ENCODE data around the gene CLMN. TPM values are rescaled to one million over a fixed set of nuclear protein-coding genes. Genes with fewer than 3 reads are reported as not detected.

The CLMN gene
- total RNA-seq, 1 donor from 2014 or later: 6.3 TPM

GRCh38 chr14:95250140-95250769 lies 69.5 kb downstream of the CLMN start:
- peaks cover 9% of the 10 kb centered on the region for H3F3A ChIP-seq (ENCODE audit: low read depth)
- Mint-ChIP-seq H3K4me1 (peaks cover 56% of the 10 kb centered on the region), H3K36me3 (no peaks in the 10 kb centered on the region), H3K9me3 (peaks cover under 1% of the 10 kb centered on the region), H3K27me3 (ENCODE audit: insufficient read depth, low read depth) (peaks cover 2% of the 10 kb centered on the region), H3K4me3 (no peak overlapping the region), H3K27ac (no peak overlapping the region)
- H4K20me1 ChIP-seq (ENCODE audit: low read depth): peaks cover 8% of the 10 kb centered on the region
- no peak overlapping the region for H3K4me3 ChIP-seq
- H3K4me2 ChIP-seq: no peak overlapping the region
- H3K4me1 ChIP-seq: peaks cover 31% of the 10 kb centered on the region
- H3K9me3 ChIP-seq (ENCODE audit: low read depth): no peaks in the 10 kb centered on the region
- H3K27ac ChIP-seq: no peak overlapping the region
- TF ChIP-seq CTCF (IDR thresholded peaks at IDR 0.05): no peak
- no peak for TF ChIP-seq EZH2phosphoT487 (IDR thresholded peaks at IDR 0.05)
- TF ChIP-seq EZH2 (IDR thresholded peaks at IDR 0.05): no peak
- H3K27me3 ChIP-seq: no peaks in the 10 kb centered on the region
- no peak for DNase-seq (ENCODE audit: low spot score)
- no peak overlapping the region for H2AFZ ChIP-seq (replicated peaks)
- no peaks in the 10 kb centered on the region for H3K79me2 ChIP-seq (ENCODE audit: low read depth)
- no peak overlapping the region for H3K9ac ChIP-seq
- H3K36me3 ChIP-seq: no peaks in the 10 kb centered on the region

- DNase-seq (ENCODE audit: low spot score): no peak
- Mint-ChIP-seq H3K36me3 (no peaks in the 10 kb centered on the region), H3K27ac (no peak overlapping the region), H3K9me3 (peaks cover 2% of the 10 kb centered on the region), H3K27me3 (ENCODE audit: insufficient read depth, low read depth) (peaks cover 2% of the 10 kb centered on the region), H3K4me1 (peaks cover 46% of the 10 kb centered on the region), H3K4me3 (no peak overlapping the region)
- H3K36me3 ChIP-seq: no peaks in the 10 kb centered on the region
- H3F3A ChIP-seq (ENCODE audit: low read depth): no peaks in the 10 kb centered on the region
- no peak overlapping the region for H3K4me2 ChIP-seq
- no peaks in the 10 kb centered on the region for H4K20me1 ChIP-seq (ENCODE audit: low read depth)
- no peak overlapping the region for H3K4me3 ChIP-seq
- no peaks in the 10 kb centered on the region for H3K27me3 ChIP-seq
- H3K9ac ChIP-seq: no peak overlapping the region
- no peak overlapping the region for H3K27ac ChIP-seq
- H2AFZ ChIP-seq (replicated peaks): no peak overlapping the region
- peaks cover 23% of the 10 kb centered on the region for H3K4me1 ChIP-seq
- no peaks in the 10 kb centered on the region for H3K79me2 ChIP-seq (ENCODE audit: low read depth)
- no peaks in the 10 kb centered on the region for H3K9me3 ChIP-seq (ENCODE audit: low read depth)
- TF ChIP-seq EZH2 (IDR thresholded peaks at IDR 0.05) (no peak), CTCF (IDR thresholded peaks at IDR 0.05) (no peak), EZH2phosphoT487 (IDR thresholded peaks at IDR 0.05) (no peak)
Measured at GRCh38 chr14:95248432-95248831, 71.3 kb downstream of the CLMN start.

- Histone ChIP-seq H2AFZ (replicated peaks) (no peak overlapping the region), H3K4me2 (no peak overlapping the region), H3K4me3 (no peak overlapping the region), H3K27me3 (no peaks in the 10 kb centered on the region), H3K36me3 (no peaks in the 10 kb centered on the region), H3K9ac (no peak overlapping the region), H3K27ac (no peak overlapping the region), H3K9me3 (ENCODE audit: low read depth) (no peaks in the 10 kb centered on the region), H3K79me2 (ENCODE audit: low read depth) (no peaks in the 10 kb centered on the region), H4K20me1 (ENCODE audit: low read depth) (no peaks in the 10 kb centered on the region), H3F3A (ENCODE audit: low read depth) (no peaks in the 10 kb centered on the region), H3K4me1 (peaks cover 20% of the 10 kb centered on the region)
- H3K4me3 Mint-ChIP-seq: no peak overlapping the region
- peaks cover 2% of the 10 kb centered on the region for H3K27me3 Mint-ChIP-seq (ENCODE audit: insufficient read depth, low read depth)
- no peak for DNase-seq (ENCODE audit: low spot score)
- TF ChIP-seq EZH2phosphoT487 (IDR thresholded peaks at IDR 0.05) (no peak), EZH2 (IDR thresholded peaks at IDR 0.05) (no peak), CTCF (IDR thresholded peaks at IDR 0.05) (no peak)
- H3K9me3 Mint-ChIP-seq: peaks cover 2% of the 10 kb centered on the region
- no peak overlapping the region for H3K27ac Mint-ChIP-seq
- H3K4me1 Mint-ChIP-seq: peaks cover 35% of the 10 kb centered on the region
- H3K36me3 Mint-ChIP-seq: no peaks in the 10 kb centered on the region
Measured at GRCh38 chr14:95246870-95247269, 72.8 kb downstream of the CLMN start.

Data from neural progenitor cell (in vitro differentiated cells).